ENCODE results near the gene ZBTB44.
"Not testable (repeated sequence)": the region's sequence is repeated elsewhere in the genome, so short reads cannot be mapped to it uniquely, and the experiment has no call there.

Gene ZBTB44

DNA sequence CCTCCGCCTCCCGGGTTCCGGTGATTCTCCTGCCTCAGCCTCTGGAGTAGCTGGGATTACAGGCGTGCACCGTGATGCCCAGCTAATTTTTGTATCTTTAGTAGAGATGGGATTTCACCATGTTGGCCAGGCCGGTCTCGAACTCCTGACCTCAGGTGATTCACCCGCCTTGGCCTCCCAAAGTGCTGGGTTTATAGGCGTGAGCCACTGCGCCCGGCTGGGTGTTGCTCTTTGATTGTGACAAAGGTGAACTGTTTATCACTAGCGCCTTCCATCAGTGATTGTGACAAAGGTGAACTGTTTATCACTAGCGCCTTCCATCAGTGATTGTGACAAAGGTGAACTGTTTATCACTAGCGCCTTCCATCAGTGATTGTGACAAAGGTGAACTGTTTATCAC is 121.2 kb downstream of the ZBTB44 start:
- not testable (repeated sequence) for DNase-seq

DNA sequence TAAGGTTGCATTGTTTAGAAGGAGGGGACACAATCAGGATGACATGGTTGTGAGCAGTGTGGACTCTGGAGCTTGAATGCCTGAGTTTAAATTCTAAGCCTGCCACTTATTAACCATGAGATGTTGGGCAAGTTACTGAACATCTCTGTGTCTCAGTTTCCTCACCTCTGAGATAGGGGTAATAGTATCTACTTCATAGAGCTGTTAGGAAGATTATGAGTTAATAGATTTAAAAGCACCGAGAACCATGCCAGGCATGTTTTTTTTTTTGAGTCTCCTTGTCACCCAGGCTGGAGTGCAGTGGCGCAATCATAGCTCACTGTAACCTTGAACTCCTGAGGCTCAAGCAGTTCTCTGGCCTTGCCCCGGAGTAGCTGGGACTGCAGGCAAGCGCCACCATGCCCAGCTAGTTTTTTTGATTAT is 121.9 kb downstream of the ZBTB44 start:
- DNase-seq: no peak

DNA sequence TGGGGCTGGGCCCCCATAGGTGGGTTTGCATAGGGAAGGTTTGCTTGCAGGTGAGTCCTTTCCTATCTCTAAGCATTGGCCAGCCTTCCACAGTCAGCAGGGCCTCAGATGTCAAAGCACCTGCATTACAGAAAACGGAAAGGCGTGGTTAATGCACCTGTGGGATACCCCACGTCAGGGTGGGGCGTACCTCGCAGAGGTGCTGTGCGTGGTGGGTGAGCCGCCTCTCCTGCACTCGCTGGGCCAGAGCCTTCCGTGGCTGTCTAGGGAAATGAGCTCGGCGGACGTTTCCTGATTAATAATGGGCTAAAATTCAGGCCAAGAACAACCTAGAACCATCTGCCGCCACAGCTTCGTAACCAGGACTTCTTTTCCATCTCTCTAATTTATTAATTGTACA is 122.8 kb downstream of the ZBTB44 start:
- no peak for DNase-seq

DNA sequence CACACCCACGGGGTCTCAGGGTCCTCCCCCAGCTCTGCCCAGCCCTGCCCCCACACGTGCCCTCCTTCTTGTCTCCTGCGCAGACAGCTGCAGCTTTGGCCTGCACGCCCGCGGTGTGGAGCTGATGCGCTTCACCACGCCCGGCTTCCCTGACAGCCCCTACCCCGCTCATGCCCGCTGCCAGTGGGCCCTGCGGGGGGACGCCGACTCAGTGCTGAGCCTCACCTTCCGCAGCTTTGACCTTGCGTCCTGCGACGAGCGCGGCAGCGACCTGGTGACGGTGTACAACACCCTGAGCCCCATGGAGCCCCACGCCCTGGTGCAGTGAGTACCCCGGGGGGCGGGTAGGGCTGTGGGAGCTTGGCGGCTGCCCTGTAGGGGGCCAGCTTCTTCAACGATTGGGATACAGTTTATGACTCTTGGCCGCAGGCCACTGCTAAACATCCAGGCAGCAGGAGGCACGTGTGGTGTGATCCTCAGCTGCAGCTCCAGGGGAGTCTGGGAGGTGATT is 124.3 kb downstream of the ZBTB44 start:
- DNase-seq: no peak

DNA sequence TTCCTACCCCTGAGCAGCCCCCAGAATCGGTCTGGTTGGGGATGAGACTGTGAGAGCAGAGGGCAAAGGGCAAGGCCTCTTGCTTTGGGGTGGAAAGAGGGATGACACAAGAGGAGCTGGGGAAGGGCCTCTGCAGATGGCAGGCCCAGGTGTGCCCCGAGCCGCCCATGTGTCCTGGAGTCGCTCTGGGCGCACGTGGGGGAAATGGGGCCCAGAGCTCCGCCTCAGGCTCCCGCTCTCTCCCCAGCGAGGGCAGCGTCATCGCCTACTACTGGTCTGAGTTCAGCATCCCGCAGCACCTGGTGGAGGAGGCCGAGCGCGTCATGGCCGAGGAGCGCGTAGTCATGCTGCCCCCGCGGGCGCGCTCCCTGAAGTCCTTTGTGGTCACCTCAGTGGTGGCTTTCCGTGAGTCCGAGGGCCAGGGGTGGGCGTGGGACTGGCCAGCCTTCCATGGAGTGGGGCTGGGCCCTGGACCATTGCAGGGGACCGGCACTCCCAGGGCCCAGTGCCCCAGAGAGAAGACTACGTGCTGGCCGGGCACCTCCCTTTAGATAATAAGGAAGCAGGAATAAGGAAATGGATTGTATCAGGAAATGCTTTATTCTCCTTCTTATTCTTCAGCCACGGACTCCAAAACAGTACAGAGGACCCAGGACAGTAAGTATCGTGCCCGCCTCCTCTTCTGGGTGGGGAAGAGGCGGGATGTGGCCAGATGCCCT is 125.1 kb downstream of the ZBTB44 start:
- no peak for DNase-seq

DNA sequence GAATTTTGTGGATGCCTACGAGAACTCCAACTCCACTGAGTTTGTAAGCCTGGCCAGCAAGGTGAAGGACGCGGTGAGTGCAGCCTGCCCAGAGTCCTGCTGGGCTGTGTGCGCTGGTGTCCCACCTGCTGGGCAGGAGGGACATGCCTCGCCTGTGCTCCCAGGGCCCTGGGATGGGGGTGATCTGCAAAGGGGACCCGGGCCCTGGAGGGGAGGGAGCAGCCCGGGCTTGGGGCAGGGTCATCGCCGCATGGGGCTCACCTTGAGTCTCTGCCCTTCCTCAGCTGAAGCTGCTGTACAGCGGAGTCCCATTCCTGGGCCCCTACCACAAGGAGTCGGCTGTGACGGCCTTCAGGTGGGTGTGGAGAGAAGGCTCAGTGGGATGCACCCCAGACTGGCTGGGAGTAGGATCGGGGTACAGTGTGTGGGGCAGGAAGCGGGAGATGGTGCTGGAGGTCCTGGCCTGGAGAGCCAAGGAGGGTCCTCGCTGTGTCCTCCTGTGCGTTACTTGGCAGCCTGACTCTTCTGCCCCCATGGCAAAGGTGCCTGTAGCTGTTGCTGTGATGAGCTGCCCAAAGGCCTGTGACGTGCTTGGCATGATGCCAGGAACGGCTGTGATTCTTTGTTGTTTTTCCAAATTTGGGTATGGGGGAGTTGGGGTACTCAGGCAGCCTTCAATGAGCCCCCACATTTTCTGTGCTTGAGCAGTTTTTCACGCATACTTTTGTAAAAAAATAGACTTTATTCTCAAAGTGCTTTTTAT is 126.0 kb downstream of the ZBTB44 start:
- no peak for DNase-seq

DNA sequence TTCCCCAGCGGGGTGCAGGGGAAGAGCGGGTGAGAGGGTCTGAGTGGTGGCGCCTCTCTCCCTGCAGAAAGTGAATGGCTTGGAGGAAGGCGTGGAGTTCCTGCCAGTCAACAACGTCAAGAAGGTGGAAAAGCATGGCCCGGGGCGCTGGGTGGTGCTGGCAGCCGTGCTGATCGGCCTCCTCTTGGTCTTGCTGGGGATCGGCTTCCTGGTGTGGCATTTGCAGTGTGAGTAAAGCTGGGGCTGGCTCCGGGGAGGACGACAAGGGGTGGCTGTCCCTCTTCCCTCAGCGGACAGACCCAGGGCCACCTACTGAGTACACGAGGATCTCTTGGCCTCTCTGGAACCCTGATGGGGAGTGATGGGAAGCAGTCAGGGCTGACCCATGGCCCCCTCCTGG is 126.7 kb downstream of the ZBTB44 start:
- DNase-seq: no peak

DNA sequence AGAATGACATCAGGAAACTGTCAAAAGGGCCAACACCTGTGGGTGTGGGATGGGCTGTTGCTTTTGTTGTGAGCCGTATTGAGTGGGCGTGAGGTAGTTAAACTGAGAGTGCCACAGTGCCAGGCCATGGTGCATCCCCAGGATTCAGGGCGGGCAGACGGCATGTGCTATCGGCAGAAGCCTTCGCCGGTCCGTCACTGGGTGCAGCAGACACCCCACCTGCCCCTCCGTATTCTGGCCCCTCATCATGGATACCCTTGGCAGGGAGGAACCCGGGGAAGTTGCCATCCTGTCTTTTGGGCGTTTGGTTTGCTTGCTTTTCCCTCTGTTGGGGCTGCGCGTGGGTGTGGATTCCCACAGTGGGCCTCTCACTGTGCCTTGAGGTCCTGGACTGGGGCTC is 127.6 kb downstream of the ZBTB44 start:
- DNase-seq: no peak

DNA sequence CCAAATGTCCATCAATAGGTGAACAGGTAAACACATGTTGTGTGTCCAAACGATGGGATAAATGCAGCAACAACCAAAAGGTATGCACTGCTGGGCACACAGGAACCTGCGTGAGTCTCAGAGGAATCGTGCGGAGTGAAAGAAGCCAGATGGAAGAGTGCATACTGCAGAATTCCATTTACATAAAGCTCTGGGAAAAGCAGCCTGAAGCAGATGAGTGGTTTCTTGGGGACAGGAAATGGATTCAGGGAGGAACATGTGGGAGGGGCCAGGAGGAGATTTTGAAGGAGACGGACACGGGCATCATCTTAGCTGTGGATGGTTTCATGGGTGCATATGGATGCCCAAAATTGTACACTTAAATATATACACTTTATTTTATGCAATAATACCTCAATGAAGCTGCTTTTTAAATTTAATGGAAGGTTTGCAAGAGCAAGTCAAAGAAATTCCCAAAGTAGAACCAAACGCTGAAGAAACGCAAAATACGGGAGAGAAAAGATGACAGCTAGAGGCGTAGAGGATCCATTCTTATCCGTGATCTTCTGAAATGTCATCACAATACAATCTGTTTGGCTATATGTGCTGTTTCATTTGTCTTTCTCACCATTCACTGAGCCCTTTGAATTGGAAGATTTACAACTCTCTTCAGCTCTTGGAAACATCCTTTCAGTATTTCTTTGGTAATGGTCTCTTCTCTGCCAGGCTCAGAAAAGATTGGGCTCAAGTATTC is 130.7 kb downstream of the ZBTB44 start:
- no peak for DNase-seq

DNA sequence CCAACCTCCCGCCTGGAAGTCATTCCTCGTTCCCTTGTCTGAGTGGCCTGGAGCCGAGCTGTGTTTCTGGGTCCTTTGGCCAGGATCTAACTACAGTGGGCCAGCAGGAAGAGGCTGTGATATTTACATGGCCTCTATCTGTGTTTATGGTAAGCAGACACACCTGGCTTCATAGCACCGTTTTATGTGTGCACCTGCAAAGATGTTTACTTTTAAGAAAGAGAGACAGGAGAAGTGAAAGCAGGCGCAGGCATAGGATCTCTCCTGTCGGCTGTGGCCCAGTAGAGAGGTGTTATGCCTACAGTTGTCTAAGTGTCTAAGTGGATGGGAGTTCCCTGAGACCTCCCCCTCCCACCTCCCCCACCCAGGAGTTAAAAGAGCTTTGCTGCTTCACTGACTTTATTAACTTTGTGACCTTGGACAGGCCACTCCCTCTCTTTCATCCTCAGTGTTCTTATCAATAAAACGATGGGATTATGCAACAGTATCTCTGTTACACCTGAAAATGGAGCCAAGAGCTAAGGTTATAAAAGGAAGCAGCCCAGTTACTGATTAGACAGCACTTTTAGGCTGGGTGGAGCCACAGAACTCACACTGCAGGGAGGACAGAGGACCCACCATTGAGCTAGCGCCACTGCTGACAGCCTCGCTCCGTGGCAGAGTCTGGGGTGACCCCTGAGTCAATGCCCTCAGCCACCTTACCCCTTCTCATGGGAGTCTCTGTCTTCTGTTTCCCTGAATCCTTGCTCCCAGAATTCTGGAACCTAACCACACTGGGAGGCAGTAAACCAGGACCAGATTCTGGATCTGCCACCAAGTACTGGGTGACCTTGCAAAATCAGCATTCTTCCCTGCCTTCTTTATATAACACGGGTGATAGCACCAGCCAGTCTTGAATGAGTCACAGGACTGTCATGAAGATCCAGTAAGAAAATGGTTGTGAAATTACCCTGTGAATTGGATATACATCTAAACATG is 133.1 kb downstream of the ZBTB44 start:
- peak in 1 of 2 donors; percentile 45 for DNase-seq

DNA sequence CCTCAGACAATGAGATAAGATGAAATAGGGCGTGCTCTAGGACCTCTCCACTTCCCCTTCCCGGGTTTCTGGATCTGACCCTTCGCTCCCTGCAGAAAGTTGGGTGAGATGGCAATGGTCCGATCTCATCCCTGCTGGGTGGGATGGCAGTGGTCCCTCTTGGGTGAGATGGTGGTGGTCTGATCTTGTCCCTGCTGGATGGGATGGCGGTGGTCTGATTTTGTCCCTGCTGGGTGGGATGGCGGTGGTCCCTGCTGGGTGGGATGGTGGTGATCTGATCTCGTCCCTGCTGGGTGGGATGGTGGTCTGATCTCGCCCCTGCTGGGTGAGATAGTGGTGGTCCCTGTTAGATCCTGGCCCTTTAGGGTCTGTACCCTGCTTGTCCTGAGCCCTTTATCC is 133.8 kb downstream of the ZBTB44 start:
- no peak for DNase-seq

DNA sequence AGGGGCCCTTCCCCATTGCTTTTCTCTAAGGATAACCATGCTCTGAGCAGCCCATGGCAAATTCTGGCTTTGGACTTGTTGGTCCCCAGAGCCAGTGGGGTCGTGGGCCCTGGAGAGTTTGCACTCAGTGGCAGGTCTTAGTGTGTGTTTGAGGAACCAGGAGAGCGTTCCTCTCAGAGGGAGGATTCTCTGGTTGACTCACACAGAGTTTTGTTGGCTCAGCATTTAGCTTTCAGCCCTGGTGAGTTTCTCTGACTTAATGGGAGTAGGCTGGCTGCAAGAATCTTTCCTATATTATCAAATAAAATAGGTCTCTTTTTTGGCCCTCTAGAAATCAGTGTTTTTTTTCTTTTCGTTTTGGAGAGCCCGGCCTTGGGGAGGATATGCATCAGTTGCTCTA is 134.2 kb downstream of the ZBTB44 start:
- DNase-seq: no peak

DNA sequence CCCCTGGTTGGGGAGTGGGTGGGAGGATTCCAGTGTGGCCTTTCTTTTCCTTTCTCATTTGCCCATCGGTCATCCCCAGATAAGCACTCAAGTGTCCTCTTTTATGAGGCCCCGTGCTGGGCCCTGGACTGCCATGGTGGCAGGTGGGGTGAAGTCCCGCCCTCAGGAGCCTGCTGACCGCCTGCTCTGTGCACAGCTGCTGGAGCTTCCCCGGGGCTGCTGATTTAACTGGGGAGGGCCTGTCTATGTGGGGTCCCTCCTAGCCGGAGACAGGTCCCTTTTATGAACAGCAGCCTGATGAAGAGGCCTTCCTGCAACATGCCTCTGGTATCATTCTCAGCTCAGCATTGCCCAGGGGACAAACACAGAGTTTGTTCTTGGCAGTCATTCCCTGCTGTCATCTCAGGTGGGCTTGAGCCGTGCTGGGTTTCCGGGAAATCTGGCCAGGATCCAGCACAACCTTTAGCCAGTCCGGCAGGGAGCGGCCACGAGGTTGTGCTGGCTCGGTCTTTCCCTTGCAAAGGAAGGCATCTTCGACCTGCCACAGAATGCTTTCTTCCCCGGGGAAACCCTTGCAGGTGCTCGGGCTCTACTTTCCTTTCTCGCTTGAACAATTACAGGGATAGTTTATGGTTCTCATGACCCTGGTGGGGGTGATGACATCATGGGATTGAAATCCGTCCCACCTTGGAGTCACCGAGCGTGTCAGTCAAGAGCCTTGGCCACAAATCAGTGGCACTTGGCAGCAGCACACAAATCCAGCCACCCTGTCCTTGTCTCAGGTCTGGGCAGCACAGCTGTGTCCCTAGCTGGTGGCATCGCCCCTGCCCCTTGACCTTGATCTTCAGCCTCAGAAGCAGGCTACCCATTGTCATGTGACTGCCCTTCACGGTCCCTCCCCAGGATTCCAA is 135.1 kb downstream of the ZBTB44 start:
- no peak for DNase-seq

DNA sequence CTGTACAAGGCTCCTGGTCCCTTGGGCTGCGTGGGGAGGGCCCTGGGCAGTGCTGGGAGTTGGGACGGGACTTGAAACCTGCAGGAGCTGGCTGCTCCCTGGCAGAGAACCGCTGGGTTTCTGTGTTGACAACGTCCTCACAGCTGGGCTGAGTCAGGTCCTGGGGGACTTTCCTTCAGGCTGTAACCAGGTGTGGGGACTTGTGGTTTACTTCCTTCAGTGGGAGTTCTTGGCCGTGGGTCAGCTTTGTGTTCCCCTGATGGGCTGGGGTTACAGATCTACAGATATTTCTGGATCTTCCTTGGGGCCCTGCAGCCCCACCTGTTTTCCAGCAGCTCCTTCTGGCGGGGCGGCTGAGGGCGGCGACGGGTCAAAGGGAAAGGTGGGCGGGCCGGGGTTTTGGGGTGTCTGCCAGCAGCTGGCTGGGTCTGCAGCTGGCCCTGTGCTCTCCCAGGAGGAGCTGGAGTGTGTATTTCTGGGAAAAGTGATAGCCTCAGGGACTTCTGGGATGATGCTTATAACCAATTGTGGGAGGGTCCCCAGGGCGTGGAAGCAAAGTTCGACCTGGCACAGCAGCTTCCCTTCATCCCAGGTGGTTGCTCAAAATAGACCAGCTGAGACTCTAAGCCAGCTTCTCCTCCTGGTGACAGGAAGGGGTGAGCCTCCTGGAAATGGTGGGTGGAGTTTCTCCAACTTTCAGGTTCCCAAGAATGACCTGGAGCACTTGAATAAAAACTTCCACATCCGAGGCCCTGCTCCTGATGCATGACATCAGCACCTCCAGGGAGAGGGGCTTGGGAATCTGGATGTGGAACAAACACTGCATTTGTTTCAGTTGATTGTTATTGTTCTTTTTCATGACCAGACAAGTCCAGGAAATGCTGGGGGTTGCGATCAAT is 136.0 kb downstream of the ZBTB44 start:
- no peak for DNase-seq

DNA sequence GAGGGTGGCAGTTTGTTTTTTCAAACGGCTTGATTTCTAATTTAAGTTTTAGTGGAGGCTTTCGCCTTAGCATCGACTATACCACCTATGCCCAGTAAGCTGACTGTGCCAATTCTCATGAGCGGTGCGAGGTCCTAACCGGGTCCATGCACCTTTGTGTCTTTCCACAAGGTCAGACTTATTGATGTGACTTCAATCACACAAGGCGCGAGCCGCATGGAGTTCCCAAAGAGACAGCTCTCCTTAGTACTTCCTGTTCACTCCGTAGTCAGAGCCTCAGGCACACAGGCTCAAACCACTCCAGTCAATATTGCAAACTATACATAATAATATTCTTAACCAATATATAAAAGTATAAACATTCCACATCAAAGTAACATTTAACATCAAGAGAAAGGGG is 136.9 kb downstream of the ZBTB44 start:
- no peak for DNase-seq
